Esophagus squamous epithelium (tissue), 4 donors: ENCODE measurements around the gene RFXAP.

Source experiments
- POLR2A ChIP-seq, 4 donors: fragments of 450-650 bp; IDR thresholded peaks; one replicate each; pipeline ENCODE4 v1.6.1; 2017; ENCODE audit warnings: antibody characterized with exemption in 4 of 4, mild to moderate bottlenecking in 4 of 4, moderate library complexity in 3 of 4
- TF ChIP-seq, protein P1 (sequence below), 6 experiments: fragments of 450-650 bp in 4 of 6; fragments of 200-600 bp in 2 of 6; sonication (generic) in 2 of 6; IDR thresholded peaks; one replicate each; pipeline ENCODE4 v1.5.1; 2016 to 2019; ENCODE audit warnings: antibody characterized with exemption in 6 of 6, mild to moderate bottlenecking in 4 of 6, moderate library complexity in 4 of 6

DNA sequence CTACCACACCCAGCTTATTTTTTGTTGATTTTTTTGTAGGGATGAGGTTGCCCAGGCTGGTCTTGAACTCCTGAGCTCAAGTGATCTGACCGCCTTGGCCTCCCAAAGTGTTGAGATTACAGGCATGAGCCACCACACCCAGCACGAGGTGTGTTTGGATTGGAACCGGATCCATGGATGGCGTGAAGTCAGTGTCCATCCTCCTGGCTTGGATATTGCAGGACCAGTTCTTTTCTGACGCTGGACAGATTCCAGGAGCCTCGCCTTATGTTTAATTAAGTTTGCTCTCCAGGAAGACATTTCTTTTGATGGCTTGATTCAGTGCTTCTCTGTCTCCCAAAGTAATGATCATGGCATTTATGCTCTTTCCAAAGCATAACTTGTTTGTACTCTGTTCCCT, 14.4 kb upstream of the RFXAP start:
- no peak for TF ChIP-seq POLR2A (IDR thresholded peaks at IDR 0.05)
- TF ChIP-seq, protein P1, sequence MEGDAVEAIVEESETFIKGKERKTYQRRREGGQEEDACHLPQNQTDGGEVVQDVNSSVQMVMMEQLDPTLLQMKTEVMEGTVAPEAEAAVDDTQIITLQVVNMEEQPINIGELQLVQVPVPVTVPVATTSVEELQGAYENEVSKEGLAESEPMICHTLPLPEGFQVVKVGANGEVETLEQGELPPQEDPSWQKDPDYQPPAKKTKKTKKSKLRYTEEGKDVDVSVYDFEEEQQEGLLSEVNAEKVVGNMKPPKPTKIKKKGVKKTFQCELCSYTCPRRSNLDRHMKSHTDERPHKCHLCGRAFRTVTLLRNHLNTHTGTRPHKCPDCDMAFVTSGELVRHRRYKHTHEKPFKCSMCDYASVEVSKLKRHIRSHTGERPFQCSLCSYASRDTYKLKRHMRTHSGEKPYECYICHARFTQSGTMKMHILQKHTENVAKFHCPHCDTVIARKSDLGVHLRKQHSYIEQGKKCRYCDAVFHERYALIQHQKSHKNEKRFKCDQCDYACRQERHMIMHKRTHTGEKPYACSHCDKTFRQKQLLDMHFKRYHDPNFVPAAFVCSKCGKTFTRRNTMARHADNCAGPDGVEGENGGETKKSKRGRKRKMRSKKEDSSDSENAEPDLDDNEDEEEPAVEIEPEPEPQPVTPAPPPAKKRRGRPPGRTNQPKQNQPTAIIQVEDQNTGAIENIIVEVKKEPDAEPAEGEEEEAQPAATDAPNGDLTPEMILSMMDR (IDR thresholded peaks at IDR 0.05) = no peak
